ENCODE data around the gene TTC28. TPM values are rescaled to one million over a fixed set of nuclear protein-coding genes. Genes with fewer than 3 reads are reported as not detected.
"Not testable (repeated sequence)": the region's sequence is repeated elsewhere in the genome, so short reads cannot be mapped to it uniquely, and the experiment has no call there.

Gene TTC28
- total RNA-seq, 1 donor from 2014 or later = 46.2 TPM

DNA sequence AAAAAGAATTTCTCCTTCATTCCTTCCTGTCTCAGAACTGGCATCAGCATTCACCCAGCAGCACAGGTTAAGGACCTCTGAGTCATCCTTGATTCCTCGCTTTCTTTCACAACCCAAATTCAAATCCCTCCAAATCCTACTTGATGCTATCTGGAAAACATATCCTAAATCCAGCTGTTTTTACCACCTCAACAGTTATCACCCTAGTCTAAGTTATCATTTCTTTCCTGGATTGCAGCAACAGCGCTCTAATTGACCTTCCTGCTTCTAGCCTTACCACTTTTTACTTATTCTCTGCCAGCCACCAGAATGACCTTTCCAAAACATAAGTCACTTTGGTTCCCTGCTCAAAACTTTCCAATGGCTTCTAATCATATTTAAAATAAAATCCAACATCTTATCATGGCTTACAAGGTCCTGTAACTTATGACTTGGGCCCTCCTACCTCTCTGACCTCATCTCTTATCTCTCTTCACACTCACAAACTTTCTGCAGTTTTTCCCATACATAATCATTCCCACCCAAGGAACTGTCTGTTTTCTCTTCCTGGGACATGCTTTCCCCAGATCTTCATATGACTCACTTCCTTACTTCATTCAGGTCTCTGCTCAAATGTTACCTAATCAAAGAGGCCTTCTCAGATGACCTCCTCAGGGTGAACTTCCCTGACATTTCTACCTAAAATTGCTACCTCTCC lies 119.4 kb downstream of the TTC28 start:
- Histone ChIP-seq H3K4me1 (no peaks in the 10 kb centered on the region), H3K4me2 (no peak overlapping the region), H3K4me3 (no peak overlapping the region), H3K9me3 (ENCODE audit: low read depth) (no peaks in the 10 kb centered on the region), H3K27me3 (no peaks in the 10 kb centered on the region), H3K9ac (no peak overlapping the region), H3K27ac (no peak overlapping the region), H3K79me2 (ENCODE audit: low read depth) (peaks cover 4% of the 10 kb centered on the region), H2AFZ (replicated peaks) (no peak overlapping the region), H3K36me3 (no peaks in the 10 kb centered on the region), H4K20me1 (ENCODE audit: low read depth) (no peaks in the 10 kb centered on the region), H3F3A (ENCODE audit: low read depth) (no peaks in the 10 kb centered on the region)
- no peak for TF ChIP-seq EZH2phosphoT487 (IDR thresholded peaks at IDR 0.05)
- TF ChIP-seq EZH2 (IDR thresholded peaks at IDR 0.05) = no peak
- TF ChIP-seq, protein P1, sequence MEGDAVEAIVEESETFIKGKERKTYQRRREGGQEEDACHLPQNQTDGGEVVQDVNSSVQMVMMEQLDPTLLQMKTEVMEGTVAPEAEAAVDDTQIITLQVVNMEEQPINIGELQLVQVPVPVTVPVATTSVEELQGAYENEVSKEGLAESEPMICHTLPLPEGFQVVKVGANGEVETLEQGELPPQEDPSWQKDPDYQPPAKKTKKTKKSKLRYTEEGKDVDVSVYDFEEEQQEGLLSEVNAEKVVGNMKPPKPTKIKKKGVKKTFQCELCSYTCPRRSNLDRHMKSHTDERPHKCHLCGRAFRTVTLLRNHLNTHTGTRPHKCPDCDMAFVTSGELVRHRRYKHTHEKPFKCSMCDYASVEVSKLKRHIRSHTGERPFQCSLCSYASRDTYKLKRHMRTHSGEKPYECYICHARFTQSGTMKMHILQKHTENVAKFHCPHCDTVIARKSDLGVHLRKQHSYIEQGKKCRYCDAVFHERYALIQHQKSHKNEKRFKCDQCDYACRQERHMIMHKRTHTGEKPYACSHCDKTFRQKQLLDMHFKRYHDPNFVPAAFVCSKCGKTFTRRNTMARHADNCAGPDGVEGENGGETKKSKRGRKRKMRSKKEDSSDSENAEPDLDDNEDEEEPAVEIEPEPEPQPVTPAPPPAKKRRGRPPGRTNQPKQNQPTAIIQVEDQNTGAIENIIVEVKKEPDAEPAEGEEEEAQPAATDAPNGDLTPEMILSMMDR (IDR thresholded peaks at IDR 0.05) = no peak
- no peak for DNase-seq (ENCODE audit: low spot score)
- Mint-ChIP-seq H3K27me3 (ENCODE audit: insufficient read depth, low read depth) (no peaks in the 10 kb centered on the region), H3K4me1 (no peaks in the 10 kb centered on the region), H3K4me3 (no peak overlapping the region), H3K9me3 (peaks cover 24% of the 10 kb centered on the region), H3K27ac (no peak overlapping the region), H3K36me3 (peaks cover 20% of the 10 kb centered on the region)

DNA sequence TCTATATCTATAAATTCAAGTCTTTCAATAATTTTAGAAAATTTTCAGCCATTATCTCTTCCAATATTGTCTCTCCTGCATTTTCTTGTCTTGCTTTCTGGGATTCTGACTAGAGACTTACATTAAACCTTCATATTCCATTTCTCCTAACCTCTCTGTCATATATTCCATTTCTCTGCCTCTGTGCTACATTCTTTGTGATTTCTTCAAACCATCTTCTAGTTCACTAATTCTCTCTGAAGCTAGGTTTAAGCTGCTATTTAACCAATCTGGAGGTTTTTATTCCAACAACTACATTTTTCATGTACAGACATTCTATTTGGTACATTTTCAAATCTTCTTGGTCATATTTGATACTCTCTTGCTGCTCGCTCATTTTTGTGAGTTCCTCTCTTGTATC lies 122.5 kb downstream of the TTC28 start:
- TF ChIP-seq EZH2 (IDR thresholded peaks at IDR 0.05) (no peak), EZH2phosphoT487 (IDR thresholded peaks at IDR 0.05) (no peak)
- TF ChIP-seq, protein P1 (IDR thresholded peaks at IDR 0.05) = no peak
- Histone ChIP-seq H4K20me1 (ENCODE audit: low read depth) (no peaks in the 10 kb centered on the region), H3K4me1 (no peaks in the 10 kb centered on the region), H3K79me2 (ENCODE audit: low read depth) (peaks cover 2% of the 10 kb centered on the region), H3K27me3 (no peaks in the 10 kb centered on the region), H3K4me3 (no peak overlapping the region), H3K9ac (no peak overlapping the region), H2AFZ (replicated peaks) (no peak overlapping the region), H3F3A (ENCODE audit: low read depth) (peaks cover 3% of the 10 kb centered on the region), H3K9me3 (ENCODE audit: low read depth) (no peaks in the 10 kb centered on the region), H3K36me3 (no peaks in the 10 kb centered on the region), H3K27ac (no peak overlapping the region), H3K4me2 (no peak overlapping the region)
- Mint-ChIP-seq H3K4me3 (no peak overlapping the region), H3K4me1 (no peaks in the 10 kb centered on the region), H3K27me3 (ENCODE audit: insufficient read depth, low read depth) (no peaks in the 10 kb centered on the region), H3K36me3 (peaks cover 31% of the 10 kb centered on the region), H3K27ac (no peak overlapping the region), H3K9me3 (peaks cover 36% of the 10 kb centered on the region)
- no peak for DNase-seq (ENCODE audit: low spot score)

DNA sequence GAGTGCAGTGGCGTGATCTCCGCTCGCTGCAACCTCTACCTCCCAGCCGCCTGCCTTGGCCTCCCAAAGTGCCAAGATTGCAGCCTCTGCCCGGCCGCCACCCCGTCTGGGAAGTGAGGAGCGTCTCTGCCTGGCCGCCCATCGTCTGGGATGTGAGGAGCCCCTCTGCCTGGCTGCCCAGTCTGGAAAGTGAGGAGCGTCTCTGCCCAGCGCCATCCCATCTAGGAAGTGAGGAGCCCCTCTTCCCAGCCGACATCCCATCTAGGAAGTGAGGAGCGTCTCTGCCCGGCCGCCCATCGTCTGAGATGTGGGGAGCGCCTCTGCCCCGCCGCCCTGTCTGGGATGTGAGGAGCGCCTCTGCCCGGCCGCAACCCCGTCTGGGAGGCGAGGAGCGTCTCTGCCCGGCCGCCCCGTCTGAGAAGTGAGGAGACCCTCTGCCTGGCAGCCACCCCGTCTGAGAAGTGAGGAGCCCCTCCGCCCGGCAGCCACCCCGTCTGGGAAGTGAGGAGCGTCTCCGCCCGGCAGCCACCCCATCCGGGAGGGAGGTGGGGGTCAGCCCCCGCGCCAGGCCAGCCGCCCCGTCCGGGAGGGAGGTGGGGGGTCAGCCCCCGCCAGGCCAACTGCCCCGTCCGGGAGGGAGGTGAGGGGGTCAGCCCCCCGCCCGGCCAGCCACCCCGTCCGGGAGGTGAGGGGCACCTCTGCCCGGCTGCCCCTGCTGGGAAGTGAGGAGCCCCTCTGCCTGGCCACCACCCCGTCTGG lies 126.4 kb downstream of the TTC28 start:
- H3K9me3 ChIP-seq (ENCODE audit: low read depth); H3K4me2 ChIP-seq; H3K9ac ChIP-seq; H2AFZ ChIP-seq (replicated peaks); H3F3A ChIP-seq (ENCODE audit: low read depth); H3K4me3 ChIP-seq; H3K27ac Mint-ChIP-seq; H3K27me3 ChIP-seq; H3K27ac ChIP-seq; H3K4me1 Mint-ChIP-seq; H4K20me1 ChIP-seq (ENCODE audit: low read depth); H3K36me3 ChIP-seq; H3K27me3 Mint-ChIP-seq (ENCODE audit: insufficient read depth, low read depth); DNase-seq (ENCODE audit: low spot score); H3K4me3 Mint-ChIP-seq; H3K4me1 ChIP-seq: not testable (repeated sequence)
- Mint-ChIP-seq H3K9me3 (peaks cover 44% of the 10 kb centered on the region), H3K36me3 (peaks cover 28% of the 10 kb centered on the region)
- H3K79me2 ChIP-seq (ENCODE audit: low read depth) = peaks cover 17% of the 10 kb centered on the region

DNA sequence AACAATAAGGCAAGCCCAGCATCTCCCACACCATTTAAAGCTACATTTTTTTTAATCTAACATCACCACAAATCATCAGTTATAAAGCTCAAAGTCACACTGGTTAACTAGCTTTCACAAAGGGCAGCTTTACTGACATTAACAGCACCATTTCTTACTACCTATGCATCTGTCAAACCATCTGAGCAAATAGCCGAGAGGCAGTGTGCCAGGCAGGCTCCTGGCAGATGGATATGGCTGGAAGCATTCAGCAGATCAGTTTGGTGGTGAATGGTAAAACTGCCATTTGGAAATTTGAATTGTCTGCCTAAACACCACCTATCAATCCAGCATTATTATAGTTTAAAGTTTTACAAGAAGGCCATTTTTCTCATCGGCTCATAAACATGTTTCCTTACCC lies 131.2 kb downstream of the TTC28 start:
- TF ChIP-seq EZH2 (IDR thresholded peaks at IDR 0.05) = no peak
- TF ChIP-seq, protein P1 (IDR thresholded peaks at IDR 0.05) = no peak
- Histone ChIP-seq H3F3A (ENCODE audit: low read depth) (no peaks in the 10 kb centered on the region), H3K4me1 (no peaks in the 10 kb centered on the region), H4K20me1 (ENCODE audit: low read depth) (peaks cover 10% of the 10 kb centered on the region), H3K27ac (no peak overlapping the region), H3K36me3 (no peaks in the 10 kb centered on the region), H3K9ac (no peak overlapping the region), H3K27me3 (no peaks in the 10 kb centered on the region), H3K79me2 (ENCODE audit: low read depth) (peaks cover 29% of the 10 kb centered on the region), H3K4me3 (no peak overlapping the region), H3K9me3 (ENCODE audit: low read depth) (no peaks in the 10 kb centered on the region), H2AFZ (replicated peaks) (no peak overlapping the region), H3K4me2 (no peak overlapping the region)
- Mint-ChIP-seq H3K4me3 (no peak overlapping the region), H3K9me3 (peaks cover 30% of the 10 kb centered on the region), H3K4me1 (peaks cover 6% of the 10 kb centered on the region), H3K27me3 (ENCODE audit: insufficient read depth, low read depth) (peaks cover 3% of the 10 kb centered on the region), H3K36me3 (peaks cover 28% of the 10 kb centered on the region), H3K27ac (no peak overlapping the region)
- DNase-seq (ENCODE audit: low spot score) = no peak
